Parathyroid adenoma (tissue), 2 donors: ENCODE measurements around the gene CACNA1B.

Experiments used
- H2AFZ ChIP-seq: fragments of 300-600 bp; sonication (generic); one replicate; pipeline ENCODE4 v1.7.0; 2017; ENCODE audit warnings: antibody characterized with exemption, mild to moderate bottlenecking
- H3K27ac ChIP-seq: fragments of 300-600 bp; sonication (generic); one replicate; pipeline ENCODE4 v1.7.0; 2017
- H3K27me3 ChIP-seq: fragments of 300-600 bp; sonication (generic); one replicate; pipeline ENCODE4 v1.7.0; 2017; ENCODE audit warnings: low read length; ENCODE audit not compliant: control insufficient read depth, insufficient read depth
- H3K36me3 ChIP-seq: fragments of 300-600 bp; sonication (generic); one replicate; pipeline ENCODE4 v1.7.0; 2017; ENCODE audit warnings: low read length; ENCODE audit not compliant: control insufficient read depth, insufficient read depth
- H3K4me1 ChIP-seq: fragments of 300-600 bp; sonication (generic); one replicate; pipeline ENCODE4 v1.7.0; 2017; ENCODE audit warnings: control low read depth
- H3K4me2 ChIP-seq: fragments of 300-600 bp; sonication (generic); one replicate; pipeline ENCODE4 v1.7.0; 2017; ENCODE audit warnings: low read length
- H3K4me3 ChIP-seq: fragments of 300-600 bp; sonication (generic); one replicate; pipeline ENCODE4 v1.7.0; 2017; ENCODE audit warnings: low read depth, low read length
- H3K79me2 ChIP-seq: fragments of 300-600 bp; sonication (generic); one replicate; pipeline ENCODE4 v1.7.0; 2017; ENCODE audit warnings: control low read depth
- H3K9ac ChIP-seq: fragments of 300-600 bp; sonication (generic); one replicate; pipeline ENCODE4 v1.7.0; 2017; ENCODE audit warnings: mild to moderate bottlenecking
- H3K9me3 ChIP-seq: fragments of 300-600 bp; sonication (generic); one replicate; pipeline ENCODE4 v1.7.0; 2017; ENCODE audit warnings: low read length; ENCODE audit not compliant: control insufficient read depth
- TF ChIP-seq, protein P1 (sequence below): fragments of 300-600 bp; sonication (generic); IDR thresholded peaks from one replicate; pipeline ENCODE4 v1.7.0; 2017; ENCODE audit warnings: antibody characterized with exemption, mild to moderate bottlenecking
- donor health status: primary hyperparathyroidism.

CACNA1B gene

GRCh38 chr9:137949260-137949659, 71.7 kb downstream of the CACNA1B start:
- Histone ChIP-seq H3K27me3 (no peaks in the 10 kb centered on the region), H3K9me3 (no peaks in the 10 kb centered on the region), H3K9ac (no peak overlapping the region), H3K4me2 (no peak overlapping the region), H3K4me1 (no peaks in the 10 kb centered on the region), H3K79me2 (no peaks in the 10 kb centered on the region), H2AFZ (no peak overlapping the region), H3K4me3 (no peak overlapping the region), H3K27ac (no peak overlapping the region), H3K36me3 (no peaks in the 10 kb centered on the region)
- TF ChIP-seq, protein P1, sequence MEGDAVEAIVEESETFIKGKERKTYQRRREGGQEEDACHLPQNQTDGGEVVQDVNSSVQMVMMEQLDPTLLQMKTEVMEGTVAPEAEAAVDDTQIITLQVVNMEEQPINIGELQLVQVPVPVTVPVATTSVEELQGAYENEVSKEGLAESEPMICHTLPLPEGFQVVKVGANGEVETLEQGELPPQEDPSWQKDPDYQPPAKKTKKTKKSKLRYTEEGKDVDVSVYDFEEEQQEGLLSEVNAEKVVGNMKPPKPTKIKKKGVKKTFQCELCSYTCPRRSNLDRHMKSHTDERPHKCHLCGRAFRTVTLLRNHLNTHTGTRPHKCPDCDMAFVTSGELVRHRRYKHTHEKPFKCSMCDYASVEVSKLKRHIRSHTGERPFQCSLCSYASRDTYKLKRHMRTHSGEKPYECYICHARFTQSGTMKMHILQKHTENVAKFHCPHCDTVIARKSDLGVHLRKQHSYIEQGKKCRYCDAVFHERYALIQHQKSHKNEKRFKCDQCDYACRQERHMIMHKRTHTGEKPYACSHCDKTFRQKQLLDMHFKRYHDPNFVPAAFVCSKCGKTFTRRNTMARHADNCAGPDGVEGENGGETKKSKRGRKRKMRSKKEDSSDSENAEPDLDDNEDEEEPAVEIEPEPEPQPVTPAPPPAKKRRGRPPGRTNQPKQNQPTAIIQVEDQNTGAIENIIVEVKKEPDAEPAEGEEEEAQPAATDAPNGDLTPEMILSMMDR = no peak

DNA sequence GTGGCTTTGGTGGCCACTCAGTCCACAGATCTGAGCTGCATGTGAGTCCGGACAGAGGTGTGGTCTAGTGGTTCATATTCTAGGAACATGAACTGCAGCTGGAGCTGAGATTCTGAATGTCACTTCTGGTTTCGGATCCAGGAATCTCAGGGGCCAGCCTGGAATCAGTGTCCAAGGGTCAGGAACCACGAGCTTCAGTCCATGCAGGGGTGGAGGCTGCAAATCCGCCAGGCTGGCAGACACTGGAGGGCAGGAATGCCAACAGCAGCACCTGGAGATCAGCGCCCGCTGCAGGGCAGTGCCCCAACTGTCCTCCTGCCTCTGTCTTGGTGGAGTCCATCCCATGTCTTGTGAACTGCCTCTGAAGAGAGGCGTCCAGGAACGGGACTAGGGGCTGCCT, 73.5 kb downstream of the CACNA1B start:
- Histone ChIP-seq H3K4me2 (no peak overlapping the region), H3K9me3 (no peaks in the 10 kb centered on the region), H3K27ac (no peak overlapping the region), H3K27me3 (no peaks in the 10 kb centered on the region), H3K9ac (no peak overlapping the region), H3K4me3 (no peak overlapping the region), H3K79me2 (no peaks in the 10 kb centered on the region), H3K4me1 (no peaks in the 10 kb centered on the region), H3K36me3 (no peaks in the 10 kb centered on the region), H2AFZ (no peak overlapping the region)
- TF ChIP-seq, protein P1 = no peak

DNA sequence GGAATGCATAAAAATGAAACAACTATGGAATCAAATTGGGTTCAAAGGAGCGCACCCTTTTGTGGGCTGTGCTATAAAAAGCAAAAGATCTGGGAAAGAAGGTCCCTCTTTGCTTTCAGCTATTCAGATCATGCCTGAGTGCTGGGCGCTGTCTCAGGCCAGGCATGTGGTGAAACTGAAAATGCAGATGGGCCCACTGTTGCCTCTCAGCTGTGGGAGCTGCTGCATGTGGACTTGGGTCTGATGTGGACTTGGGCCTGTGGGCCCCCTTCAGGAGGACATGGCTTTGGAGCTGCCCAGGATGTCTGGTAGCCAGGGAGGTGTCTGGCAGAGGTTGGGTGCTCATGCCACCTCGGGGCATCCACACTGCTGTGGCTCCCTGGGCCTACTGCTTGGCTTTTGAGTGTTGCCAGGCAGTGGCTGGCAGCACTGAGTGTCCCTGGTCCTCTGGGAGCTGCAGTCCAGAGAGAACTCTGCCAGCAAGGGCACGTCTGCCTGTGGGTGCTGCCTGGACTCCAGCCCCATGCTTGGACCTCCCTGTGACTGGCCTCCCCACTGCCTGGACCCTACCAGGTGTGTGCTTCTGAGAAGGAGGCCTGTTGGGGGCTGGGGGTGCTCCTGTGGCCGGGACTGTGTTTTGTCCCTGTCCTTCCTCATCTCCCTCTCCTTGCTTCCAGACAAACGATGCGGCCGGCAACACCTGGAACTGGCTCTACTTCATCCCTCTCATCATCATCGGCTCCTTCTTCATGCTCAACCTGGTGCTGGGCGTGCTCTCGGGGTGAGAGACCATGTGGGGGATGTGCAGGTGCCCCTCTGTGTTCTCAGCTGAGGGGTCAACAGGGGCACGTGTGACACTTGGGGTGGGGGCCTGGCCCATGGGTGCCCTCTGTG, 74.3 kb downstream of the CACNA1B start:
- no peak overlapping the region for H2AFZ ChIP-seq
- no peaks in the 10 kb centered on the region for H3K36me3 ChIP-seq
- H3K4me2 ChIP-seq = no peak overlapping the region
- TF ChIP-seq, protein P1 = no peak
- no peaks in the 10 kb centered on the region for H3K79me2 ChIP-seq
- no peak overlapping the region for H3K27ac ChIP-seq
- H3K9me3 ChIP-seq = no peaks in the 10 kb centered on the region
- H3K9ac ChIP-seq = no peak overlapping the region
- no peaks in the 10 kb centered on the region for H3K4me1 ChIP-seq
- no peak overlapping the region for H3K4me3 ChIP-seq
- no peaks in the 10 kb centered on the region for H3K27me3 ChIP-seq

DNA sequence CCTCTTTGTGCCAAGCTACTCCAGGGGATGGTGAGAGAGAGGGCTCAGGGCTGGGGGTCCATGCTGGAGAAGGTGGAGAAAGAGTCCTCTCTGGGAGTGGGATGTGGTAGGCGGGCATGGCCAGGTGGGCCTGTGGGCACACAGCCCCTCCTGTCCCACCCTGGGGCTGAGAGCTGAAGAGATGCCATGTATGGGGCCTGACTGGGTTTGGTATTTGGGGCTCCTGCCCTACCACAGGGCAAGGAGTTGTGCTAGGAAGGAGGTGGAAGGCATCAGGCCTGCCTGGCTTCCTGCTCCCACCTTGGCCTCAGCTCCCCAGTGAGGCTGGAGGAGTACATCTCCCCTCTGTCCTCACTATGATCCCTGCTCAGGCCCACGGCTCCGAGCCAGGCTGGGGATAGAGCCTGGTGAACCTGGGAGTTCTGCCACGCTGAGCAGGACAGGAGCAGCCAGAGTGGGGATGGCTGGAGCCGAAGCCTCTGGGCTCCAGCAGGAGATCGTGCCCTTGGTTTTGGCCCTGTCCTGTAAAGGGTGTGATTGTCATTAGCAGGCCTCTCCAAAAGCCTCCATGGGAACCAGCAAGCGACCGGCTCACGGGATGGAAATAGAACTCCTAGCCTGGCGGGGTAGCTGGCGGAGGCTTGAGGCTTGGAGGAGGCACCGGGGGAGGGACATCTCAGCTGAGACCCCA, 75.5 kb downstream of the CACNA1B start:
- H2AFZ ChIP-seq = no peak overlapping the region
- H3K9me3 ChIP-seq = no peaks in the 10 kb centered on the region
- no peaks in the 10 kb centered on the region for H3K79me2 ChIP-seq
- H3K9ac ChIP-seq = no peak overlapping the region
- no peak overlapping the region for H3K27ac ChIP-seq
- H3K4me3 ChIP-seq = no peak overlapping the region
- no peaks in the 10 kb centered on the region for H3K36me3 ChIP-seq
- no peak overlapping the region for H3K4me2 ChIP-seq
- H3K4me1 ChIP-seq = no peaks in the 10 kb centered on the region
- no peaks in the 10 kb centered on the region for H3K27me3 ChIP-seq
- TF ChIP-seq, protein P1 = no peak
